Peyer's patch (tissue), 4 donors: ENCODE results near the gene IL4I1. TPM values are rescaled to one million over a fixed set of nuclear protein-coding genes. Genes with fewer than 3 reads are reported as not detected.

ENCODE experiments used
- DNase-seq, 3 donors: peaks; one replicate each; pipeline ENCODE4 v3.0.0-alpha.2; 2017 to 2019
- H3K27ac ChIP-seq, 4 donors: fragments of 200-600 bp; sonication (generic); one replicate each; pipeline ENCODE4 v1.5.1; 2016 to 2019
- H3K27me3 ChIP-seq, 2 donors: fragments of 200-600 bp; sonication (generic); one replicate each; pipeline ENCODE4 v1.5.1; 2019
- H3K36me3 ChIP-seq, 3 donors: fragments of 200-600 bp; sonication (generic); one replicate each; pipeline ENCODE4 v1.5.1; 2016 to 2019
- H3K4me1 ChIP-seq, 4 donors: fragments of 200-600 bp; sonication (generic); one replicate each; pipeline ENCODE4 v1.5.1; 2016 to 2019
- H3K4me3 ChIP-seq, 4 donors: fragments of 200-600 bp; sonication (generic); 1 replicate in 3 of 4; 2 replicates in 1 of 4; pipeline ENCODE4 v1.5.1; 2016 to 2019; ENCODE audit warnings: mild to moderate bottlenecking in 1 of 4
- H3K9me3 ChIP-seq, 4 donors: fragments of 200-600 bp; sonication (generic); one replicate each; pipeline ENCODE4 v1.5.1; 2016 to 2019; ENCODE audit warnings: mild to moderate bottlenecking in 1 of 4
- CTCF ChIP-seq, 6 experiments: fragments of 450-650 bp in 4 of 6; fragments of 200-600 bp in 2 of 6; sonication (generic) in 1 of 6; IDR thresholded peaks; one replicate each; pipeline ENCODE4 v1.5.1; 2017 to 2019; ENCODE audit warnings: antibody characterized with exemption in 6 of 6, mild to moderate bottlenecking in 3 of 6, moderate library complexity in 1 of 6
- POLR2A ChIP-seq, 2 donors: fragments of 450-650 bp; IDR thresholded peaks; one replicate each; pipeline ENCODE4 v1.5.1; 2017; ENCODE audit warnings: antibody characterized with exemption in 2 of 2, mild to moderate bottlenecking in 2 of 2, moderate library complexity in 2 of 2
- total RNA-seq, 4 donors: library from RNA; depleted of rRNA; stranded (reverse); fragments of >200 nt; gene quantifications; one replicate each; pipeline ENCODE4 v1.1.0, GENCODE V29; 2016

IL4I1 gene
- total RNA-seq, 4 donors from 2014 or later: not detected

- Histone ChIP-seq H3K4me1 (peaks cover 0 to 14% (median 0%) of the 10 kb centered on the region in 4 donors), H3K36me3 (peaks cover 0 to 87% (median 0%) of the 10 kb centered on the region in 3 donors), H3K27ac (no peak overlapping the region), H3K4me3 (no peak overlapping the region), H3K9me3 (no peaks in the 10 kb centered on the region), H3K27me3 (no peaks in the 10 kb centered on the region)
- no peak for TF ChIP-seq CTCF (IDR thresholded peaks at IDR 0.05)
- TF ChIP-seq POLR2A (IDR thresholded peaks at IDR 0.05): no peak
- peak in 1 of 3 donors; percentile 43 for DNase-seq
Measured at GRCh38 chr19:49858088-49858985, 38.4 kb downstream of the IL4I1 start.

GRCh38 chr19:49857838-49858087 lies 38.9 kb downstream of the IL4I1 start:
- no peak for TF ChIP-seq CTCF (IDR thresholded peaks at IDR 0.05)
- no peak for TF ChIP-seq POLR2A (IDR thresholded peaks at IDR 0.05)
- H3K4me3 ChIP-seq: no peak overlapping the region
- DNase-seq: no peak
- H3K4me1 ChIP-seq: peaks cover 0 to 14% (median 0%) of the 10 kb centered on the region in 4 donors
- no peaks in the 10 kb centered on the region for H3K27me3 ChIP-seq
- no peaks in the 10 kb centered on the region for H3K9me3 ChIP-seq
- H3K36me3 ChIP-seq: peaks cover 0 to 82% (median 0%) of the 10 kb centered on the region in 3 donors
- no peak overlapping the region for H3K27ac ChIP-seq

GRCh38 chr19:49857061-49857837 lies 39.4 kb downstream of the IL4I1 start:
- no peaks in the 10 kb centered on the region for H3K9me3 ChIP-seq
- peaks cover 0 to 77% (median 0%) of the 10 kb centered on the region in 3 donors for H3K36me3 ChIP-seq
- TF ChIP-seq POLR2A (IDR thresholded peaks at IDR 0.05) (no peak), CTCF (IDR thresholded peaks at IDR 0.05) (no peak)
- H3K4me1 ChIP-seq: peaks cover 0 to 20% (median 2%) of the 10 kb centered on the region in 4 donors
- no peak overlapping the region for H3K27ac ChIP-seq
- H3K4me3 ChIP-seq: no peak overlapping the region
- peak in 1 of 3 donors; percentile 46 for DNase-seq
- no peaks in the 10 kb centered on the region for H3K27me3 ChIP-seq

- Histone ChIP-seq H3K4me3 (no peak overlapping the region), H3K9me3 (no peaks in the 10 kb centered on the region), H3K27ac (no peak overlapping the region), H3K36me3 (peaks cover 0 to 70% (median 0%) of the 10 kb centered on the region in 3 donors), H3K27me3 (no peaks in the 10 kb centered on the region), H3K4me1 (peaks cover 0 to 24% (median 6%) of the 10 kb centered on the region in 4 donors)
- TF ChIP-seq POLR2A (IDR thresholded peaks at IDR 0.05) (no peak), CTCF (IDR thresholded peaks at IDR 0.05) (no peak)
- no peak for DNase-seq
Measured at GRCh38 chr19:49856574-49857021, 40.1 kb downstream of the IL4I1 start.

GRCh38 chr19:49855676-49856573 lies 40.8 kb downstream of the IL4I1 start:
- peaks cover 0 to 63% (median 0%) of the 10 kb centered on the region in 3 donors for H3K36me3 ChIP-seq
- no peaks in the 10 kb centered on the region for H3K9me3 ChIP-seq
- H3K27ac ChIP-seq: no peak overlapping the region
- DNase-seq: peak in 1 of 3 donors; percentile 40
- H3K4me3 ChIP-seq: no peak overlapping the region
- peaks cover 0 to 22% (median 6%) of the 10 kb centered on the region in 4 donors for H3K4me1 ChIP-seq
- no peak for TF ChIP-seq CTCF (IDR thresholded peaks at IDR 0.05)
- no peak for TF ChIP-seq POLR2A (IDR thresholded peaks at IDR 0.05)
- H3K27me3 ChIP-seq: no peaks in the 10 kb centered on the region
